ENCODE measurements around the gene TPH1. TPM values are rescaled to one million over a fixed set of nuclear protein-coding genes. Genes with fewer than 3 reads are reported as not detected.

The TPH1 gene
- under 0.01 TPM in 1 of 2 replicates, not detected in the other for total RNA-seq

DNA sequence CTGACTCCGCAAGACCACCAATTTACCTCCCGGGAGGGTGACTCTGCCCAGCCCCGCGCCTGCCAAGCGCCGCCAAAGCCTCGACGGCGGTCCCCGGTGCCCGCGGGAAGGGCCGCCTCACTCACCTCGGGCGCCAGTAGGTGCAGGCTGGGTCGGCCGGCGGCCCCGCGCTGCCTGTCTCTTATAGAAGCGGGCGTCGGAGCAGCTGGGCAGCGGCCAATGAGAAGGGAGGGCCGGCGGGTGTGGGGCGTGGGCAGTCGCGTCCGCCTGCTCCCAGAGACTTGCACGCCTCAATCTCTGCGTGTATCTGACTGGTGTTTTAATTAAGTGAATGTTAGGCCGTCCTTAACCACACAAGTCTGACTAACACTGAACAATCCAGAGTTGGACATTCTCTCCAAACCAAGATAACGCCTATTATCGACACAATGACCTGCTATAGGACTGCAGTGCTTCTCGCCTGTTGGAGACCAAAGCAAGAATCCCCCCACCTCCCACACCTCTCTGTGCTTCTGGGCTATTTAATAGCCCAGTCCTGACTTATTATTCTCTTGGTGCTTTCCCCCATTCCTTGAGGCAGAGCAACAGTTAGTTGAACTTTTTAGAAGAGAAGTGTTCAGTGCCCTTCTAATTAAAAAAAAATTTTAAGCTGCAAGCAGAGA, at the start of gene TPH1:
TSS of gene TPH1 (minus strand) at position 154 of the 662 bp plus-strand sequence. CDS start 5,507 bp downstream, outside the sequence.
- no peak for DNase-seq (ENCODE audit: low read depth, low spot score)

DNA sequence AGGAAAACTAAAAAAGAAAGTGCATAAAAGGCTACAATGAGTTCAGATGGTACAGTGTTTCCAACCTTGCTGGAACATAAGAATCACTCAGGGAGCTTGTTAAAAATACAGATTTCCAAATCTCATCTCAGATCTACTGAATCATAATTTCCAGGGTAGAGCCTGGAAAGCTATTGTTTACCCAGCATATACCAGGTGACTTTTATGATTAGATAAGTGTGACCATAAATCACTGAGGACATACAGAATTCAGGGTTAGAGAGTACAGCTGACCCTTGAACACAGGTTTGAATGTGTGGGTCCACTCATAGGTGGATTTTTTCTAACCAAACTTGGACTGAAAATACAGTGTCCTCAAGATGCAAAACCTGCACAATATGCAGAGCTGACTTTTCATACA, 47.9 kb upstream of the TPH1 start:
- DNase-seq (ENCODE audit: low read depth, low spot score) = no peak

DNA sequence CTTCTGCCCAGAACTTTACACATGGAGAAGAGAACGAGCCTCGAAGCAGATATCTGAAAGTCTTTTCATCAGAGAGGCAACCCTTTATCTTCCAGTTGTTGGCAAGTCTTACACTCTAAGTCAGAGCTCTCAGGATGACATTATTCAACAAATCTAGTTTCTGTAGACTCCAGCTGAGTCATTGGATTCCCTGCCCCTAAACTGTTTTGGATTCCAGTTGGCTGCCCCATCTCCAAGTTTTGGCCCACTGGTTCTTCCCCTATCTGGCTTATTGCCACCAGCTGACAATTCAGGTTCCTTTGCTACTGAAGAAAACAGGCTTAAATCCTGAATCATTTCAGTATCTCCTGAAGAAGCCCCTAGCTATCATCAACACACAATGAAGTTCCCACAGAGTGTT, 45.7 kb upstream of the TPH1 start:
- DNase-seq (ENCODE audit: low read depth, low spot score) = no peak

DNA sequence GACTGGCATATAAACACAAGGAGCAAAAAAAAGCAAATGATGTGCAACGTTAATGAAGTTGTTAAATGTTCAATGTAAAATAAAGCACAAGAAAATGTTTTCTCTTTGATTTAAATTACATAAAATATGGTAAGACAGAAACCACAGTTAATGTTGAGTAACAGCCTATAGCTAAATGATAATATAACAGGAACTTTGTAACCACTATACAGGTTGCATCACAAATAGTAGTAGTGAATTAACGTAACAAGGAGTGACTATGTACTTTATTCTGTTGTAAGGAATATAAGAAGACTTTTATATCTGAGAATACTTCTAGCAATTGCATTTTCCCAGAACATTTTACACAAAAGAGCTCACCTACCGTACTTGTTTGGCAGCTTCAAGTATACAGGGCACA, 42.9 kb upstream of the TPH1 start:
- no peak for DNase-seq (ENCODE audit: low read depth, low spot score)

DNA sequence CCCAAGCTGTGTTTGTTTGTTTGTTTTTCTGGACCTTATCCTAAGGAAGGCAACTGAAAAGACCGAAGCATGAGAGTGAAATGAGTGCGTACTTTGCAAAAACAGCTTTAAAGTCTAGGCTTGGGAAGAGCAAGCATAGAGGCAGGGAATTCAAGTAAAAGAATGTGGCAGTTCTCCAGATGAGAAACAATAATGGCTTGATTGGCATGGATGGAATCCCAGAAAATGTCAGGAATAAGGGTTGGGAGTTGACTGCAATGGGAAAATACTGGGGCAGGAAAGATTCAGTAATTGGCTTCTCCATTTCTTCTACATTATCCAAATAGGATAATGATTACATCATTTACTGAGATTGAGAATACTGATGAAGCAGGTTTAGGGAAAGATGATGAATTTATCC, 42.3 kb upstream of the TPH1 start:
- no peak for DNase-seq (ENCODE audit: low read depth, low spot score)

DNA sequence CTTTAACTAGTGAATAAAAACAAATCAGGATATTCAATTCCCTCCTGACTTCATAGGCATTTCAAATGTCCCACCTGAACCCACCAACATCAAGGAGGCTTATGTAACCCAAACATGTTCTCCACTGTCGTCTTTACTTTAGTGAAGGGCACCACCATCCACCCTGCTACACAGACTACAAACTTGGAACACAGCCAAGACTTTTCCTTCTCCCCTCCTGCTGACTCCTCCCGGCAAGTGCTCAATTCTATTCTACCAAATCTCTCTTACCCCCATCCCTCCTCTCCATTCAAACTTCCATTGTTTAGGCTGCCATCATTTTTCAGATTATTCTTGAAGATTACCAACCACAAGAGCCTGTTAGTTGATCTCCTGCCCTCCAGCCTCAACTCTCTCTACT, 35.5 kb upstream of the TPH1 start:
- DNase-seq (ENCODE audit: low read depth, low spot score) = no peak

DNA sequence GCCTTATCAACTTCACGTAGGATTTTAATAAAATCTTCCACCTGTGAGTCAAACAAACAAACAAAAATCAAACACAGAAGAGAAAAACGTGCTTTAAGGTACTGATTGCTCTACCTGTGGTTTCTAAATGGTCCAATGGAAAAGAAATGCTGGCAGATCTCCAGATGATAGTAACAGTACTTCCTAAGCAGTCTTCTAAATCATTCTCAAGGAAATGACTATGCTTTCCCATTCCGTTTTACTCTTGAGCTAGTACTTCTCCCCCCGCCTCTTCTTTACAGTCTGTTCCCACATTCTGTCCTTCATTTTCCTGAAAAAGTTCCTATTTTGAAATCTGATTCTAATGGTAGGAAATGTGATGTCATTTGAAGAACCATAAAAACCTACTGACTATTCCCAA, 34.4 kb upstream of the TPH1 start:
- DNase-seq (ENCODE audit: low read depth, low spot score) = peak; percentile 64

DNA sequence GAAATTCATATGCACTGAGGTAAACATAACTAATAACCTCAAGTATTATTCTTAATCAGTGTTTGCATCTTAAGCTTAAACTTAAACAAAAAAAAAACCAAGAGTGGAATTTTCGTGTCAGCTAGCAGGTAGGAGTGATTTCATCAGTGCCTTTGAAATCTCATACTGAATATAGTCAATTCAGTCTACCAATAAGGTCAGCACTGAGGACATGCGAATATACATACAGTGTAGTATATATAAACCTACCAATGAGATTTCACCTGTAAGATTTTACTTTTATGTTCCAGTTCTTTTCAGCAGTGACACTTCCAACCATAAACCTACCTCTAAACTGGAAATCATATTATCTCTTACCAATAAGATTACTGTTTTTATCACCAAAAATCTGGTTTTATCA, 32.8 kb upstream of the TPH1 start:
- no peak for DNase-seq (ENCODE audit: low read depth, low spot score)

DNA sequence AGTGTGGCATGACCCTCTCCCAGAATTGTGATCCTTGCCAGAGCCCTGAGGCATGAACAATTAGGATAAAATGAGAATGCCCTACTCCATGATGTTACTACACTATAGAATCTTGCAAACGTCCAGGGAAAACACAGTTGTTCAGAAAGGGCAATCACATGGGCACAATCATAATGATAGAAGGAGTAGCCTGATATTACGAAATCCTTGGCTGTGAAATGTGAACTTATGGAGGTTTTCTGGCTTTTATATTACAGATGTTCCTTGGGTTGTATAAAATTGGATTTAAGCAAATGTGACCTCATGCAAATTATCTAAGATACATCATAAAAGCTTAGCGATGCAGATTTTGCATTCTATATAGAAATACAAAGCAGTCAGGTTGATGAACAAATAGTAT, 29.4 kb upstream of the TPH1 start:
- no peak for DNase-seq (ENCODE audit: low read depth, low spot score)

DNA sequence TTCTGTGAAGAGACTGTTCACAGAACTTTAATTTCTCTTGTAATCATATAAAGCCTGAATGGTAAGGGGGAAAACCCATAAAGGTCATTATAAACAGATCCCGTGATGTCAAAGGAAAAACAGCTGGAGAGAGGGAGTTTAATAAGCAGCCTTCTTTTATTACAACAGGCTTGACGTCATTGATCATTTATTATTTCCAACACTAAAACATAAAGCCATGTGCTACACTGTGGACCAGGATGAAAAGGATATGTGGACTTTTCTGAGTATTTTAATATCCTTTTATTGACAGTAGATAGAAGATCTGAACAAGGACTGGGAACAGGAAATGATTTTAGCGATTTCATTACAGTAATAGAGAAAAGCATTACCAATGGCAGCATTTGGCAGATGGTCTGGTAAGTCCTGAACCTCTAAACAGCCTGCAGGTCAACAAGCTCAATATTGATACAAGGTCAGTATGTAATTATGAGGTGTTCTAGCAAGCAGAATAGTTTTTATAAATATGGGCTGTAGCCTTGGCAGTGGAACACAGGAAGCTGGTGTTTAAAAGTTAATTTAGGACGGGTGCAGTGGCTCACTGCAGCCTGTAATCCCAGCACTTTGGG, 25.1 kb upstream of the TPH1 start:
- no peak for DNase-seq (ENCODE audit: low read depth, low spot score)

DNA sequence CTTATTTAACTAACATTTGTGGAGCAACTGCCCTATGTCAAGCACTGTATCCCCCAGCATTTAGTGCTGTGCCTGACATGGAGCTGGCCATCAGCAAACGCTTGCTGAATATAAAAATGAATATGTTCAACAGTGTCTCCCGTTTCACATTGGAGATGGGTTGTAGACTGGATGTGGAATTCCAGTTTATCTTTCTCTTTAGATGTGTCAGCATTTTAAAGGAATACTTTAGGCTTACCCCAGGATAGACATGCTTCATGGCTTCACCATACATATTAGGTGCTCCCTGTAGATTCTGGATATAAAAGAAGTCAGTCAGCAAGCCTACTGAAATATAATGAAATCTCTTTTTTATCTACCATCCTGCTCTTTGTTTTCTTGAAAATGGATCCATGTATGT, 21.3 kb upstream of the TPH1 start:
- DNase-seq (ENCODE audit: low read depth, low spot score) = no peak

DNA sequence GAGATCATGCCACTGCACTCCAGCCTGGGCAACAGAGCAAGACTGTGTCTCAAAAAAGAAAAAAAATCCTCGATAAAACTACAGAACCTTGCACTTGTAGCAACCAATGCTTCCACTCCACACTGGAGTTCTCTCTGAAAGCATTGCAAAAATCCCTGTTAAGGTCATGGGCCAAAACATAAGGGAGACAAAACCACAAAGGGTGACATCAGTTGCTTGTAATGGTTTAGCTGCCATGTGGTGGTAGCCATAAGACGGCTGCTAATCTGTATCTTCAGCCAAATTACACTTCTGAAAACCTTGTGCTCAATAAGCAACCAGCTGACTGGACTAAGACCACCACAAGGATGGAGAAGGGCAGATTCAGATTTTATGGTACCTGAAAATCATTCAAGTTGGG, 20.6 kb upstream of the TPH1 start:
- no peak for DNase-seq (ENCODE audit: low read depth, low spot score)

DNA sequence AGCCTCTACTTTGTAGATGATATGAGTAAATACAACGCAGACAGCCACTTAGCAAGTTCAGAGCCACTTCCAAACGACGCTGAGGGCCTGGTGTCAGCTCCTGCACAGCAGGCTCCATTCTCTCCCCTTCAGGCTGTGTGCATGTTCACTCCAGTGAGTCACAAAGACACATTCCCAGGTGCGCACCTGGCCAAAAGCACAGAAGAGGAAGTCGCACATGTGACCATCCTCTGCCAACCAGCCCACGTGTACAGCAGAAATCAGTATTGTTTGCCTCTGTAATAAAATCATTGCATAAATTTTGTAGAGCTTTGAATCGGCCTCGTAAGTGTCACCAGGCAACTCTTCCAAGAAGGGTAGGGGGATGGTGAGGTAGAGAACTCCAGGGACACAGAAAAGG, 19.5 kb upstream of the TPH1 start:
- DNase-seq (ENCODE audit: low read depth, low spot score) = no peak

DNA sequence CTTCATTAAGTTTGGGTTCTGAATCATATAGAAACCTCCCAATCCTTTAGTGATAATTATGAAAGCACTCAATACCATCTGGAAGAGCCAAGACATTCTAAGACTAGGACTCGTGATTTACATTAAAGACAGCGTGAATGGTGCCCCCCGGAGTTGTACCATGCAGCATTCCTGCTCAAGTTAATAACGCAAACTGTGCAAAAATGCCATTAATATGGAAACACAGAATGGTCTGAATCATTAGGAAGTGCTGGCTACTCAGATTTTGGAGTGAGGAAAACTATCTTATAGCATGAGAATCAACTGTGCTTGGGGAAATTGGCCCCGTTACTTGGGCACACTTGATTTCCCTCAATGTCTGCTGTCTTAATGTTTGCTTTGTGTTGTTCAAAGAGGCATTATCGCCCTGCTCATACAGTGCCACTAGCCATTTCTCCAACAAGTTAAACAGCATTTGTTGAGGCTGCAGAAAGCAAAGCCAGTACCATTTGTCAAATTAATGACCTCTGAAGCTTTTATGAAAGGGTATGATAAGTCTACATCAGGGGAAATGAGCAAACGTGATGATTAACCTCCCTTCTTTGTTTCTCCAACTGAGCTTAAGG, 18.5 kb upstream of the TPH1 start:
- no peak for DNase-seq (ENCODE audit: low read depth, low spot score)

DNA sequence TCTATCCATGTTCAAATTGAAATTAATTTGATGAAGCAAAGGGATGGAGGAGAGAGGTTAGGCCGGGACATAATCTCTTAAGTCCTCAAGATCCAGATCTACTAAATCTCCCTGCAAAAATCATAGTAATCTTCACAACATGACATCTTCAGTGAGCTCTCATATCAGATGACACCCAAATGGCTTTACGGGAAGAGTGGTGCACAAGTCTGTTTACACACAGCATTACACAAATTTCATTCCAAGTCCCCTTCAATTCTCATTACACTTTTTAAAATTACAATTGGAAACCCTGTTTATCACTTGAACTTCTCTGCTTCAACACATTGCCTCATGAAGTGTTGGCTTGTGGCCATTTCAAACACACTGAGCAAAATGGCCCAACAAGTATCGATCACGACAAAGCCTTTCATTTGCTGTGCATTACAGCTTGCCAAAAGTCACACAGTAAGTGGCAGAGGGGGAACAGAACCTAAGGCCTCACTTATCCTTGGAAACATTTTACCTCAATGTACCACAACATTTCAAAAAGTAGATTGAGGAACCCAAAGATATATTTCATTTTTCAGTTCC, 17.9 kb upstream of the TPH1 start:
- DNase-seq (ENCODE audit: low read depth, low spot score) = no peak

DNA sequence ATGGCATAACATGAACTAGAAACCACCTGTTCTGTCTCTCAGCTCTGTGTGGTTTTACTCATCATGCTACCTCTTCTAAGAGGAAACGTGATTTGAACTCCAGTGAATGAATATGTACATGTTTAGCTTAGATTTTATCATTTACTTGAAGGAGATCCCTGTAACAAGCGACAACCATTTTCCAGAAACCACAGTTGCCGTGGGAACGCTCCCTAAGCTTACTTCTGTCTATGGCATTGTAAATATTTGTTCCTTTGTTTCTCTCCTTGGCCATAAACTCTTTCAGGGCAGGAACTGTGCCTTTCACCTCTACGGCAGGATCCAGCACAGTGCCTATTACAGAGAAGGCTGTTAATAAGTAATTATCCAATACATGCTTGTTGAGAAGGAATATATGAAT, 17.1 kb upstream of the TPH1 start:
- no peak for DNase-seq (ENCODE audit: low read depth, low spot score)

DNA sequence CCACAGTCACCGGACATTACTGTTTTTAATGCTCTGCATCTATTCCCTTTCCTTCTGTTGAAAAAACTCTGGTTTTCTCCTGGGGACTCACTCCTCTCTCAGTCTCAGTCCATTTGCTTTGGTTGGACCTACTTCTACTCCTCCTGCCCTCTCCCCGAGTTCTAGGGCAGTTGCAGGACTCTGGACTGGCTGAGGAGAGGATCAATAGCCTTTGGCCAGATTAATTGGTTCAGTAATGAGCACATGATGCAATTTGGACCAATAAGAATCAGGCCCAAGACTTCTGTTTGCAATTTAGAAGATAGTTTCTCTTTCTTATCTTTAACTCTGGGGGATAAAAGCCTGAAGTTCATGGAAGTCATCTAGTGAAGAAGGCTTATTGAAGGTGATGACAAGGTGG, 15.3 kb upstream of the TPH1 start:
- no peak for DNase-seq (ENCODE audit: low read depth, low spot score)

DNA sequence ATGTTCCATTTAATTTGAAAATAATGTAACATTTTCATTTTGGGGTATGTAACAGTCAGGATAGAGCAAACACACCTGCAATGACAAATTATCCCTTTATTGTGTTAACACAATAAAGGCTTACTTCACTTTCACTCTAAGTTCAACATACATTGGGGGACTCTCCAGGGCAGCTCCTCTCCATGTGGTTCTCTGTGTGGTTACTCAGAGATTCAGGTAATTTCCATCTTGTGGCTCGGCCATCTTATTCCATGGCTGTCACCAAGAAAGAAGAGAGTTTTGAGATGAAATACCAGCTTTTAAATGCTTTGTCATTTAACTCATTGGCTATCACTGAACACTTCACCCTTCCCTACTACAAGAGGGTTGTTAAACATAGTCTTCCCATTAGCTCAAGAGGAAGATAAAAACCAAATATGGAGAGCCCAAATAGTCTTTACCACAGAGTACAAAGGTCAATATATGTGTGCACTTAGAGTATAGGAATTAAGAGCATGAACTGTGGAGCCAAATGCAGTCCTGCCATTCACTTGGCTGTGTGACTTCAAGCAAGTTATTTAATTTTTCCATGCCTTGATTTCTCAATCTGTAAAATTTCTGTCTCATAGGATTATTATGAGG, 10.6 kb upstream of the TPH1 start:
- DNase-seq (ENCODE audit: low read depth, low spot score) = no peak

DNA sequence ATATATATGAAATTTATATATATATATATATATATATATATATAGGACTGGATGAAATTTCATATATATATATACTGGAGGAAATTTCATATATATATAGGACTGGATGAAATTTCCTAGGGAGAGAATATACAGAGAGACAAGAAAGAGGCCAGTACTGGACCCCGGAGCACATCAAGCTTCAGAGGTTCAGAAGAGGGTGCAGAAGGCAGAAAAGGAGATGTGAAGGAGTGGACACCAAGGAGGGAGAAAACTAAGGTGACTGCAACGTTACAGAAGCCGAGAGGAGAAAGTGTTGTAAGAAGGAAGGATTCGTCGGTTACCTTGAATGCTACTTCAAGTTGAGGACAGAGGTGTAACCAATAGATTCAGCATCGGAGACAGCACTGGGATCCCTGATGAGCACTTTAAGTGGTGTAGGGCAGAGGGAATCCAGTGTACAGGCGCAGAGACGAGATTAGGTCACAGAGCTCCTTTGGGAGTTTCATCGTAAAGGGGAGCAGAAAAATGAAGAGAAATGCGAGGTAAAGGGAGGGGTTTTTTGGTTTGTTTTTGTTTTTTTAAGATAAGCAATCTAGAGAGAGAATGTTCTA, 8.5 kb upstream of the TPH1 start:
- no peak for DNase-seq (ENCODE audit: low read depth, low spot score)

DNA sequence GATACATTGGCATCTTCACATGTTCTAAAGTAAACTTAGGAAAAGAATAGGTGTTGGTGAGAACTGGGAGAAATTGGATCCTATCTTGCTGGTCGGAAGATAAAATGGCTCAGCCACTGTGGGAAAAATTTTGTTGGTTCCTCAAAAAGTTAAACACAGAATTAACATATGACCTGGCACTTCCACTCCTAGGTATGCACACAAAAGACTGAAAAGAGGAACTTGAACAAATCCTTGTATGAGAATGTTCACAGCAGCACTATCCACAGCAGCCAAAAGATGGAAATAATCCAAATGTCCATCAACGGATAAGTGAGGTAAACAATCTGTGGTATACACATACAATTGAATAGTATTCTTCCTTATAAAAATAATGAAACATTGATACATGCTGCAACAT, 4.8 kb upstream of the TPH1 start:
- no peak for DNase-seq (ENCODE audit: low read depth, low spot score)

DNA sequence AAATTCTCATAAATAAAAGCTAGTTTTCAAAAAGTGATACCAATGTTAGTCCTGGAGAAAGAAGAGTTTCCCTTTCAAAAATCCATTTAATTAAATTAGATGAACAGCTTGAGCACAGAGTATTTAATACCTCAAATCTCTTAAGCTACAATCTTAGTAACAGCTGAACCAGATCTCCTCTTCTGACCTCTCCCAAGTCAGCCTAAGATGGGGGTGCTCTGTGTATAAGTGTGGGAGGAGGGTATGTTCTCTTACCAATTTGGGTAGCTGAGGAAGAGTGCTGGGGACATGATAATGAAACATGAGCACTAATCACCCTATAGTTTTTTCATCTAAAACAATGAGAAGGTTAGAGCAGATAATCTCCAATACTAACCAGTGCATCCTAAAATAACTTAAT, 9.6 kb downstream of the TPH1 start:
- DNase-seq (ENCODE audit: low read depth, low spot score) = no peak

DNA sequence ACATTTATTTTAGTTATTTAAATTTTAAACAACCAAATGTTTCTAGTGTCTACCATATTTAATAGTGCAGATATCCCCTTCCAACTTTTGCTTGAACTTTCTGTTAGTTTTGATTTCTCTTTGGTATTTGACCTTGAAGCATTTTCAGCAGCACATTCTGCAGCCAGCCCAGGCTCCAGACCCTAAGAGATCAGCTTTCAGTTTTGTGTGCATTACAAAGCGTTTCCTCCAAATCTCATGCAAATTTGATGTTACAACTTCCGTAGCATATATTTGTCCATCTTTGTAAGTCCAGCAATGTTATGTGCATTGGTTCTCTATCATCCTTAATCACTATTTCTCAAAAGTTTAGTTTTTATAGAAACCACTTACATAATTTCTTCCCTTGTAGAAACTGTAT, 18.6 kb downstream of the TPH1 start:
- DNase-seq (ENCODE audit: low read depth, low spot score) = no peak

Data from pulmonary artery endothelial cell (primary cell).